Endothelial cell of umbilical vein (primary cell): ENCODE results near the gene SEMA4F. TPM values are rescaled to one million over a fixed set of nuclear protein-coding genes. Genes with fewer than 3 reads are reported as not detected.

ENCODE experiments used
- BruUV-seq: library from RNA; stranded (reverse); fragments of 400-500 nt; replicated peaks from 2 replicates; lab custom pipeline; 2021; lab: Mats Ljungman, UMichigan
- CTCF ChIA-PET: fragments of 300-600, 350-600 bp; sonication (Branson Sonifier 250); formaldehyde crosslinking; loops from one replicate; lab custom pipeline; 2021; ENCODE audit warnings: antibody characterized with exemption, inconsistent platforms; lab: Charles Lee
- POLR2A ChIA-PET: fragments of 300-600, 350-600 bp; sonication (Branson Sonifier 250); formaldehyde crosslinking; loops from one replicate; lab custom pipeline; 2021; ENCODE audit warnings: antibody characterized with exemption, inconsistent platforms; lab: Charles Lee
- DNase-seq: peaks from one replicate; pipeline ENCODE4 v3.0.0-alpha.2; 2011; ENCODE audit warnings: low read depth, low spot score
- FAIRE-seq: peaks from 2 replicates; lab custom pipeline; 2011; peaks lifted over from hg19 to GRCh38; lab: Jason Lieb, UNC
- H2AFZ ChIP-seq: 2 replicates; pipeline ENCODE4 v1.6.0; 2012; ENCODE audit warnings: low read depth, low read length, control low read depth, inconsistent platforms
- H3K27ac ChIP-seq: 2 replicates; pipeline ENCODE4 v1.5.1; 2011; ENCODE audit warnings: low read depth, mild to moderate bottlenecking, control low read depth, low read length, moderate library complexity; ENCODE audit not compliant: insufficient read depth
- H3K27me3 ChIP-seq, 2 experiments: 2 replicates each; pipeline versions ENCODE4 v1.6.0 to v1.6.1; 2011; ENCODE audit warnings: low read length in 2 of 2, mixed read lengths in 1 of 2; ENCODE audit not compliant: control insufficient read depth in 2 of 2, insufficient read depth in 2 of 2
- H3K36me3 ChIP-seq, 2 experiments: 2 replicates in 1 of 2; 3 replicates in 1 of 2; pipeline ENCODE4 v1.5.1; 2011; ENCODE audit warnings: low read length in 2 of 2, mild to moderate bottlenecking in 1 of 2, moderate library complexity in 1 of 2; ENCODE audit not compliant: control insufficient read depth in 2 of 2, insufficient read depth in 2 of 2; ENCODE audit errors: extremely low read depth in 1 of 2
- H3K4me1 ChIP-seq: 3 replicates; pipeline ENCODE4 v1.5.1; 2011; ENCODE audit warnings: mild to moderate bottlenecking, low read length; ENCODE audit not compliant: control insufficient read depth, insufficient read depth; ENCODE audit errors: extremely low read depth
- H3K4me2 ChIP-seq: 2 replicates; pipeline ENCODE4 v1.6.1; 2011; ENCODE audit warnings: low read length, control low read depth, mixed read lengths; ENCODE audit not compliant: insufficient read depth
- H3K4me3 ChIP-seq, 3 experiments: fragments of 200-600 bp in 1 of 3; sonication (generic), shearing (Covaris generic) in 1 of 3; replicated peaks in 1 of 3; 2 replicates each; pipeline ENCODE4 v1.5.1; 2011 to 2016; ENCODE audit warnings: control low read depth in 3 of 3, low read length in 3 of 3, mild to moderate bottlenecking in 2 of 3, inconsistent platforms in 1 of 3, low read depth in 1 of 3, moderate library complexity in 1 of 3; ENCODE audit not compliant: insufficient read depth in 1 of 3
- H3K79me2 ChIP-seq: 2 replicates; pipeline ENCODE4 v1.6.0; 2012; ENCODE audit warnings: low read length, inconsistent platforms; ENCODE audit not compliant: control insufficient read depth, insufficient read depth
- H3K9ac ChIP-seq: replicated peaks from 2 replicates; pipeline ENCODE3; 2011; ENCODE audit warnings: low read length, control low read depth; ENCODE audit not compliant: insufficient read depth; ENCODE audit errors: extremely low read depth
- H3K9me1 ChIP-seq: replicated peaks from 3 replicates; pipeline ENCODE4 v1.6.0; 2011; ENCODE audit warnings: mild to moderate bottlenecking, low read length; ENCODE audit not compliant: control insufficient read depth, insufficient read depth; ENCODE audit errors: extremely low read depth
- H3K9me3 ChIP-seq: replicated peaks from 2 replicates; pipeline ENCODE4 v1.5.1; 2012; ENCODE audit warnings: low read length, inconsistent platforms; ENCODE audit not compliant: control insufficient read depth, insufficient read depth
- H4K20me1 ChIP-seq: replicated peaks from 2 replicates; pipeline ENCODE3; 2011; ENCODE audit warnings: mild to moderate bottlenecking, low read length; ENCODE audit not compliant: control insufficient read depth, insufficient read depth; ENCODE audit errors: extremely low read depth
- EZH2 ChIP-seq: IDR thresholded peaks from 2 replicates; pipeline ENCODE4 v1.6.1; 2012; ENCODE audit warnings: borderline replicate concordance, low read depth, mild to moderate bottlenecking, moderate library complexity, low read length, inconsistent platforms; ENCODE audit not compliant: severe bottlenecking
- FOS ChIP-seq: IDR thresholded peaks from 2 replicates; pipeline ENCODE4 v1.6.1; 2011; ENCODE audit warnings: mild to moderate bottlenecking, low read length, moderate library complexity, borderline replicate concordance; ENCODE audit not compliant: insufficient read depth
- GATA2 ChIP-seq: IDR thresholded peaks from 2 replicates; pipeline ENCODE4 v1.7.0; 2011; ENCODE audit warnings: low read depth, mild to moderate bottlenecking, moderate library complexity, mixed read lengths, low read length; ENCODE audit not compliant: insufficient read length, insufficient read depth
- JUN ChIP-seq: IDR thresholded peaks from 2 replicates; pipeline ENCODE4 v1.6.1; 2011; ENCODE audit warnings: borderline replicate concordance, low read depth; ENCODE audit not compliant: insufficient read length, insufficient read depth
- MYC ChIP-seq: IDR thresholded peaks from one replicate; pipeline ENCODE4 v1.6.1; 2011; ENCODE audit warnings: mild to moderate bottlenecking, low read depth, low read length
- POLR2A ChIP-seq: IDR thresholded peaks from 2 replicates; pipeline ENCODE4 v1.6.1; 2012; ENCODE audit warnings: low read depth, mild to moderate bottlenecking, control low read depth, low read length
- POLR2AphosphoS5 ChIP-seq: IDR thresholded peaks from 2 replicates; pipeline ENCODE4 v1.6.1; 2012; ENCODE audit warnings: low read depth, mild to moderate bottlenecking, control low read depth, low read length, moderate library complexity; ENCODE audit not compliant: insufficient read depth
- dilution Hi-C: fragments of 300-500 bp; cut with MboI; formaldehyde crosslinking; loops from one replicate; pipeline ENCODE4 v1.15.0; 2019; ENCODE audit warnings: low sequenced_read_pairs; ENCODE audit not compliant: extremely low pct_ligation_motif_present
- intact Hi-C: fragments of 100-400 bp; cut with micrococcal nuclease; formaldehyde crosslinking; loops from one replicate; pipeline ENCODE4 v1.10.0; 2022
- polyA plus RNA-seq, 4 experiments: library from polyadenylated mRNA; depleted of rRNA in 3 of 4; stranded (reverse) in 3 of 4; unstranded in 1 of 4; fragments of >200 nt; gene quantifications; 2 replicates each; pipeline versions ENCODE4 v1.2.1 to v1.2.3, GENCODE V29; 2011 to 2012; ENCODE audit warnings: missing spikeins in 1 of 4
- total RNA-seq: library from RNA; stranded (reverse); gene quantifications from 2 replicates; pipeline ENCODE4 v1.2.3, GENCODE V29; 2021
- TF ChIP-seq, protein P1 (sequence below): IDR thresholded peaks from 2 replicates; pipeline ENCODE4 v1.6.1; 2011; ENCODE audit not compliant: insufficient read depth, insufficient read length
- TF ChIP-seq, protein P2 (sequence below), 2 donors: IDR thresholded peaks; 1 replicate in 1 of 2; 2 replicates in 1 of 2; pipeline ENCODE4 v1.5.1; 2011; ENCODE audit warnings: low read length in 2 of 2, mild to moderate bottlenecking in 2 of 2, moderate library complexity in 2 of 2, control low read depth in 1 of 2, inconsistent platforms in 1 of 2, low read depth in 1 of 2; ENCODE audit not compliant: insufficient read depth in 1 of 2; ENCODE audit errors: extremely low read depth in 1 of 2

The SEMA4F gene
- total and polyA plus RNA-seq, 2 donors (not counting 3 experiments of a cell fraction or from before 2014, with no cell fraction given): 5.3 to 6.0 TPM

DNA sequence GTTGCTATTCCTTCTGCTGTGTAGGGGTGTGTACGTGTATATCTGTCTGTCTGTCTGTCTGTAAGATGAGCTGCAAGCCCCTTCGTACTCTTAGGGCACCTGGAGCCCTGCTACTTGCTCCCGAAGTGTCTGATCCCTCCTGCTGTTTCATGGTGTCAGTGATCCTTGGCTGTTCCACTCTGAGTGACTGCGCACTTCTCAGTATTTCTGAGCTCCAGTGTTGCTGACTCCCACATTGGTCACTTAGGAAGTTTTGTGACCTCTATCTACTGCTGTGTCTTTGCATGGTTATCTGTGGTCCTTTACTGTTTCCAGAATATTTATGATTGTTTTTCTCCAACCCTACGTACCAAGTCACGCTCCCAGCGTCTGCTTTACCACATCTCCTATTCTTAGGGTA lies 16.2 kb downstream of the SEMA4F start:
- ChIA-PET CTCF (no interaction called here), POLR2A (no interaction called here)
- Histone ChIP-seq H3K9me1 (no peaks in the 10 kb centered on the region), H3K36me3 (no peaks in the 10 kb centered on the region), H4K20me1 (no peaks in the 10 kb centered on the region), H3K4me1 (no peaks in the 10 kb centered on the region), H3K27me3 (no peaks in the 10 kb centered on the region), H2AFZ (no peak overlapping the region), H3K4me2 (no peak overlapping the region), H3K27ac (no peak overlapping the region), H3K79me2 (no peaks in the 10 kb centered on the region), H3K4me3 (no peak overlapping the region), H3K9me3 (no peaks in the 10 kb centered on the region), H3K9ac (no peak overlapping the region)
- no peak for TF ChIP-seq POLR2A
- TF ChIP-seq POLR2AphosphoS5: no peak
- TF ChIP-seq EZH2: no peak
- TF ChIP-seq, protein P1, sequence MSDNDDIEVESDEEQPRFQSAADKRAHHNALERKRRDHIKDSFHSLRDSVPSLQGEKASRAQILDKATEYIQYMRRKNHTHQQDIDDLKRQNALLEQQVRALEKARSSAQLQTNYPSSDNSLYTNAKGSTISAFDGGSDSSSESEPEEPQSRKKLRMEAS: no peak
- TF ChIP-seq GATA2: no peak
- TF ChIP-seq, protein P2, sequence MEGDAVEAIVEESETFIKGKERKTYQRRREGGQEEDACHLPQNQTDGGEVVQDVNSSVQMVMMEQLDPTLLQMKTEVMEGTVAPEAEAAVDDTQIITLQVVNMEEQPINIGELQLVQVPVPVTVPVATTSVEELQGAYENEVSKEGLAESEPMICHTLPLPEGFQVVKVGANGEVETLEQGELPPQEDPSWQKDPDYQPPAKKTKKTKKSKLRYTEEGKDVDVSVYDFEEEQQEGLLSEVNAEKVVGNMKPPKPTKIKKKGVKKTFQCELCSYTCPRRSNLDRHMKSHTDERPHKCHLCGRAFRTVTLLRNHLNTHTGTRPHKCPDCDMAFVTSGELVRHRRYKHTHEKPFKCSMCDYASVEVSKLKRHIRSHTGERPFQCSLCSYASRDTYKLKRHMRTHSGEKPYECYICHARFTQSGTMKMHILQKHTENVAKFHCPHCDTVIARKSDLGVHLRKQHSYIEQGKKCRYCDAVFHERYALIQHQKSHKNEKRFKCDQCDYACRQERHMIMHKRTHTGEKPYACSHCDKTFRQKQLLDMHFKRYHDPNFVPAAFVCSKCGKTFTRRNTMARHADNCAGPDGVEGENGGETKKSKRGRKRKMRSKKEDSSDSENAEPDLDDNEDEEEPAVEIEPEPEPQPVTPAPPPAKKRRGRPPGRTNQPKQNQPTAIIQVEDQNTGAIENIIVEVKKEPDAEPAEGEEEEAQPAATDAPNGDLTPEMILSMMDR (IDR thresholded peaks at IDR 0.05; ENCODE audit: extremely low read depth in 1 of 2, insufficient read depth in 1 of 2, low read depth in 1 of 2, low read length in 2 of 2): no peak
- no peak for TF ChIP-seq JUN
- no peak for TF ChIP-seq FOS
- TF ChIP-seq MYC: no peak
- FAIRE-seq (no peak), DNase-seq (no peak)
- intact Hi-C loops (no loop called here), dilution Hi-C loops (no loop called here)
- no TSS peak for BruUV-seq
